Activated T-cell treated with anti-CD3 and anti-CD28 coated beads, Interleukin-2, amount 50 U/mL, for 24 hours (primary cell): ENCODE measurements around the gene WRNIP1.
"Not testable (repeated sequence)": the region's sequence is repeated elsewhere in the genome, so short reads cannot be mapped to it uniquely, and the experiment has no call there.

ENCODE experiments used
- DNase-seq: peaks from one replicate; pipeline ENCODE4 v3.0.0-alpha.2; 2020
- H3K27ac Mint-ChIP-seq: 2 replicates; pipeline ENCODE4 v1.8.0; 2020; ENCODE audit warnings: mild to moderate bottlenecking, mixed read lengths
- H3K27me3 Mint-ChIP-seq: 2 replicates; pipeline ENCODE4 v1.8.0; 2020; ENCODE audit warnings: mixed read lengths
- H3K36me3 Mint-ChIP-seq: 2 replicates; pipeline ENCODE4 v1.8.0; 2020; ENCODE audit warnings: low read depth, mixed read lengths
- H3K4me1 Mint-ChIP-seq: 2 replicates; pipeline ENCODE4 v1.8.0; 2020; ENCODE audit warnings: low read depth, mixed read lengths
- H3K4me3 Mint-ChIP-seq: 2 replicates; pipeline ENCODE4 v1.8.0; 2020; ENCODE audit warnings: mild to moderate bottlenecking, moderate library complexity, mixed read lengths
- H3K9me3 Mint-ChIP-seq: 2 replicates; pipeline ENCODE4 v1.8.0; 2020; ENCODE audit warnings: mixed read lengths

The WRNIP1 gene

DNA sequence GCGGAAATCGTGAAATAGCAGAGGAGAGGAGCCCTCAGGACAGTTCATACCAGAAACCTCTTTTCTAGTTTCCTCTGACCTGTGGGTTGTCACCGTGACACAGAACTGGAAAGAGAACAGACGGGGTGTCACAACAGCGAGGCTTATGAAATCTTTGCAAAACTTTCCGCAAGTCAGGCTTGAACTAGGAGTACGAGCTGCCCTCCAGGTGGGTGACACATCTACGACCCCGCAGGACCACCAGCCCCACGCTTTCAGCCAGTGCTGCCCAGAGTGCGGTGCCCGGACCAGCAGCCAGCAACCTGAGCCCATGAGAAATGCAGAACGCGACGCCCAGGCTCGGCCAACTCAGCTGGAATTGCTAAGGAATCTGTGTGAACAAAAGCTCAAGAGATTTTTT lies 30.8 kb downstream of the WRNIP1 start:
- Mint-ChIP-seq H3K4me3 (no peak overlapping the region), H3K9me3 (no peaks in the 10 kb centered on the region), H3K36me3 (peaks cover 12% of the 10 kb centered on the region), H3K27me3 (no peaks in the 10 kb centered on the region), H3K4me1 (peaks cover 69% of the 10 kb centered on the region), H3K27ac (no peak overlapping the region)
- no peak for DNase-seq

DNA sequence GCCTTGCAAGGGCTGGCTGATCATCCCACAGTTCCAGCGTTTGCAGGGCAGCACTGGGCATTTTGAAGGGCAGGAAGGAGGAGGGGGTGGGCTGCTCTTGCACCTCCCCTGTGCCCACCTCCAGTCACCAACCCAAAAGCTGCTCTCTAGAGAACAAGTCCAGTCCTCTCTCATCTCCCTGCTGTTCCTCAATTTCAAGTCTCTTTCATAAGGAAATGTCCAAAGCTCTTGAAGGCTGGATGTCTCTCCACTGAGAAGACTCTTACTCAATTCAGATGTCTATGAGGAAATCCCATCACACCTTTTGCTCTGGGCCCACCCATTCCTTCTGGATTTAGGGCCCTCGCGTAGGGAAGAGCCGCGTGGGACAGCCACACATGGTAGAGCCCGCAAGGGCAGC lies 31.7 kb downstream of the WRNIP1 start:
- no peak for DNase-seq
- H3K4me1 Mint-ChIP-seq, result peaks cover 63% of the 10 kb centered on the region
- no peaks in the 10 kb centered on the region for H3K9me3 Mint-ChIP-seq
- H3K4me3 Mint-ChIP-seq, result no peak overlapping the region
- H3K36me3 Mint-ChIP-seq, result peaks cover 12% of the 10 kb centered on the region
- no peak overlapping the region for H3K27ac Mint-ChIP-seq
- no peaks in the 10 kb centered on the region for H3K27me3 Mint-ChIP-seq

DNA sequence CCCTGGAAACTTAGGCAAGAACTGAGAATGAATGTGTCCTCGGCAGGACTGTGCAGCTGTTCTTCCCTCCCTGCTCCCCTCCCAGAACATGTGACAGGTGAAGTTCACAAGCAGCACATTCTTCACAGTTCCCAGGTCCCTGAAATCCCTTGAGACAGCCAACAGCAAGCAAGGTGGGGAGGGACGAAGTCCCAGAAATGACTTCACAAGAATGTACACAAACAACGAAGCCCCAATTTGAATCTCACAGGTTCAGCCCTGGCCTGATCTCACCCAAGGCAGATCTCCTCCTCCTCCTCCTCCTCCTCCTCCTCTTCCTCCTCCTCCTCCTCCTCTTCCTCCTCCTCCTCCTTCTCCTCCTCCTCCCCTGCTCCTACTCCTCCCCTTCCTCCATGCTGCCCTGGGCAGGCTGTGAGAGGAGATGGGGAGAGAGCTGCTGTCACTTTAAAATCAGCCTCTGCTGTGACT lies 32.4 kb downstream of the WRNIP1 start:
- Mint-ChIP-seq H3K27ac (no peak overlapping the region), H3K9me3 (no peaks in the 10 kb centered on the region), H3K36me3 (peaks cover 9% of the 10 kb centered on the region), H3K27me3 (no peaks in the 10 kb centered on the region), H3K4me3 (no peak overlapping the region), H3K4me1 (peaks cover 58% of the 10 kb centered on the region)
- no peak for DNase-seq

DNA sequence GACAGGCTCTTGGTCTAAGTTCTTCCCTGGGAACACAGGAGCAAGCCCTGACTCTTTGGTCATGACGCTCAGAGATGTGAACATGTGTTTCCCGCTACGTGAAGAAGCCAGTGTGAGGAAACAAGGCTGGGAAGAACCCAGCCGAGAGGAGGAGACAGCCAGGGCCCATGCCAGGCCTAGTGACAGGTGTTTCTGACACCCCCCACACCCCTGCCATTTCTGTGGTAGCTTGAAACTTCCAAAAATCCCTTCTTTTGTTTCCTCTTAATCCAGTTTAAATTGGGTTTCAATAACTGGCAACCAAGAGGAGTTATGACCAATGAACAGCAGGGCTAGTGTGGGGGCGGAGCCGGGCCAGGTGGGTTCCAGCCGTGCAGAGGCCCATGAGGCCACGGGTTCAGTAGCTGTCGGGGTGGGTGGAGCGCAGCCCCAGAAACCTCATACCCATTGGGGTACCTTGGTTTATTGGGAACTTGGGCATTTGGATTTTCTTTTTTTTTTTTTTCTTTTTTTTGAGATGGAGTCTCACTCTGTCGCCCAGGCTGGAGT lies 33.5 kb downstream of the WRNIP1 start:
- no peak overlapping the region for H3K4me3 Mint-ChIP-seq
- H3K9me3 Mint-ChIP-seq, result no peaks in the 10 kb centered on the region
- H3K36me3 Mint-ChIP-seq, result peaks cover 9% of the 10 kb centered on the region
- no peaks in the 10 kb centered on the region for H3K27me3 Mint-ChIP-seq
- H3K27ac Mint-ChIP-seq, result no peak overlapping the region
- peaks cover 47% of the 10 kb centered on the region for H3K4me1 Mint-ChIP-seq
- no peak for DNase-seq

DNA sequence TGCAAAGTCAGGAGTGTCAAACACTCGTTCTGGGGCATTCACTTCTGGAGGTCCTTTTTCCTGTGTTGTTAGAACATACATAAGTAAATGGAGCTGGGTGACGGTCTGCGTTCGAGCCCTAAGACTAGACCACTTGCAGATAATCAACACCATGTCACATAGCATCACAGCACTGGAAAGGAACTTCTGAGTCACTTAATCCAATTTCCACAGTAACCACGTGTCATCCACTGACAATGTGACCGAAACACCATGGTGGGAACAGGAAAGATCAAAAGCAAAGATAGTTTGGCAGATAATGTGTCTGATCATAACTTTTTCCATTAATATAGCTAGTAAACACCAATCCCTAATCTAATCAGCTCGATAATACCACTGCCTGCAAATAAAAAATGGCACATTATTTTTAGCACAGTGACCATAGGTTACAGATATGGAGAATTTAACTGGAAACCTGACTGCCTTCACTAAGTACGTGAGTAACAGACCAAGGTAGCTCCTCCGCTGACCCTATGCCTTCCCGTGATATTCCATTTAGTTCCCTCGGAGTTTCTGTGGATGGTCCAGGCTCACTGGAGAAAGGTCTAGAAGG lies 34.8 kb downstream of the WRNIP1 start:
- no peak for DNase-seq
- Mint-ChIP-seq H3K36me3 (peaks cover 9% of the 10 kb centered on the region), H3K4me1 (peaks cover 39% of the 10 kb centered on the region), H3K4me3 (no peak overlapping the region), H3K9me3 (no peaks in the 10 kb centered on the region), H3K27me3 (no peaks in the 10 kb centered on the region), H3K27ac (peak overlapping the region; percentile 51)

DNA sequence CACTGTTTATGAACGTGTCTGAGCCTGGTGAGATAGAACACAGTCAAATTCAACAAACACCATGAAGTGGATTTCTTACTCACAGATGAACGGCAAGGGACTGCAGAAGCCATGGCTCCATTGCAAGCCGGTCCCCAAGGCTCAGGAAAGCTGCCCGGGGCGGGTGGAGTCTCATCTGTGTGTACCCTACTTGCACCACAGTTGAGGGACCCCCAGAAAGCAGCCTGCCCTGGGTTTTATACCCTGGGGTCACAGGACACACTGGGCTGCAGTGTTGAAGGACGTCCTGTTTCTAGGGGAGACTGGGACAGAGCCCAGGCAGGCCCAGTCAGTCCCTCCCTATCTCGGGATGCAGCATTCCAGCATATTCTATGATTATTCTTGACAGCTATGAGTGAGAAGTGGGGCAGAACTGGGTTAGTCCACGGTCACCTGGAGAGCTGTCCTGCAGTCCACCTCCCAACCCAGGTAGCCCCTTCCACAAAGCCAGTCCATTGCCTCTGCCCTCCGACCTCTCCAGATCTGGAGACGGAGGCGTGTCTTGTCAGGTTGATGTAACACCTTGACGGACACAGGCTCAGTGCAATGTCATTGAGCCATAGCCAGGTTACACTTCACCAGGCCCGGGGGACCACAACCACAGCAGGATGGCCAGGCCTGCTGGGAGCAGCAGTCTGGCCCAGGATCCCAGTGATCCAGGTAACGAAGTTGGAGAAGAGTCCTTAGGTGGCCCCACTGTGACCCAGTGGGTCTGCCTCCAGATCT lies 35.5 kb downstream of the WRNIP1 start:
- no peak for DNase-seq
- Mint-ChIP-seq H3K27me3 (no peaks in the 10 kb centered on the region), H3K4me1 (peaks cover 32% of the 10 kb centered on the region), H3K27ac (peak overlapping the region; percentile 40), H3K36me3 (peaks cover 5% of the 10 kb centered on the region), H3K9me3 (no peaks in the 10 kb centered on the region), H3K4me3 (no peak overlapping the region)

DNA sequence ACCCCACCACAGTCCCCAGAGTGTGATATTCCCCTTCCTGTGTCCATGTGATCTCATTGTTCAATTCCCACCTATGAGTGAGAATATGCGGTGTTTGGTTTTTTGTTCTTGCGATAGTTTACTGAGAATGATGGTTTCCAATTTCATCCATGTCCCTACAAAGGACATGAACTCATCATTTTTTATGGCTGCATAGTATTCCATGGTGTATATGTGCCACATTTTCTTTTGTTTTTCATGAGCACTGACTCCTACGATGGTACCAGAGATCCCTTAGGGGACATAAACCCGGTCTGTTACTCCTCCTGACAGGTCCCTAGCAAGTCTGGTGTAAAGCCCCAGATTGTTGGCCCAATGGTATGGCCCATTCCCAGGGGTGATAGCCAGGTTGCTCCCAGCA lies 36.5 kb downstream of the WRNIP1 start:
- H3K9me3 Mint-ChIP-seq, H3K36me3 Mint-ChIP-seq, DNase-seq, H3K4me3 Mint-ChIP-seq, H3K27me3 Mint-ChIP-seq, H3K27ac Mint-ChIP-seq: not testable (repeated sequence)
- H3K4me1 Mint-ChIP-seq, result peaks cover 26% of the 10 kb centered on the region

DNA sequence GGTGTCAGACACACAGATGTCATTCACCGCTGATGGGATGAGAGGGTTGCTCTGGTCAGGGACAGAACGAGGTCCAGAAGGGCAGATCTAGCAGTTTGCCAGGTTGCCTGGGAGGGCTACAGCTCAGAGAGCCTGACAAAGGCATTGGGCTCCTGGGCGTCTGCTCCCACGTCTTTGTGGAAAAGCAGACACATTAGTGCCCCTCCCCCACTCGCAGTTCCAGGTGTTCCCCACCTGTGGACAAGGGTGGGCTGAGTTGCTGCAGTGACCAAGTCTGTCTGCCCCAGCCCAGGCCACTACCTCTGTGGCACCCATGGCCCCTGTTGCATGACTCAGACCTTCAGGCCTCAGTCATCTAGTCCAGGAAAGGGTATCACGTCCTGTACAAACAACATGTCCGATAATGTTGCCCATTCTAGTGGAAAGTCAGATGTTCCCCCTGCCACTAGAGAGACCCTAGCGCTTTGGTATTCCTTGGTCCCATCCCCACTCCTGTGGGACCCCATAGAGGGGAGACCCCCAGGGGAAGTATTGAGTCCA lies 37.4 kb downstream of the WRNIP1 start:
- no peak overlapping the region for H3K4me3 Mint-ChIP-seq
- no peaks in the 10 kb centered on the region for H3K27me3 Mint-ChIP-seq
- peaks cover 1% of the 10 kb centered on the region for H3K36me3 Mint-ChIP-seq
- no peaks in the 10 kb centered on the region for H3K9me3 Mint-ChIP-seq
- no peak overlapping the region for H3K27ac Mint-ChIP-seq
- no peak for DNase-seq
- peaks cover 17% of the 10 kb centered on the region for H3K4me1 Mint-ChIP-seq

DNA sequence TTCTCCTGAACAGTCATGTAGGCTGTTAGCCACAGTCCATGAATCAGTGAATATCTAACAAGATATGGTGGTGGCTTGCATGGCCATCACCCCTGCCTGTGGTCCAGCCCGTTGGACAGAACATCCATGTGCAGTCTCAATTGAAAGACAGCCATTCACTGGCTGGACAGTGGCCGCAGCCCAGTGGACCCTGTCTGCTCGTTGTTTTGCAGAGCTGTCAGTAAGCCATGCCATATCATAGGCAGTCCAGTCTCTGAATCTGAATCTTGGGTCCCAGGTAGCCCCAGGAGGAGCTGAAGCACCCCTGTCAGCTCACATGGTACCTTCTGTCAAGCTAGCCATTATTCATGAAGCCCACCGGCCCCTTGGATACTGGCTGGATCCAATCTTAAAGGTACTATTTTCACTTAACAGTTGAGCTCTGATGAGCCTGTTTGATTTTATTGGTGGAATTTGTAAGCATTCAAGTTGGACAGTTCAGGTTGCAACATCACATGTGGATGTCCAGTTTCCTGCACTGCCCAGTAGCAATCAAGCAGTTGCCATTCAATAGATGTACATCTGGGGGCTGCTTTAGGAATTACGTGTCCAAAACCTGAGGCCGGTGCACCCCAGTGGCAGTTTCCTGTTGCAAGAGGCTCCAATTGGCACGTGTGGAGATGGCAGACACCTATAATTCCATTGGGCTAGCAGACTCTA lies 38.7 kb downstream of the WRNIP1 start:
- Mint-ChIP-seq H3K27ac (no peak overlapping the region), H3K36me3 (peaks cover 1% of the 10 kb centered on the region), H3K4me1 (peaks cover 14% of the 10 kb centered on the region), H3K27me3 (no peaks in the 10 kb centered on the region), H3K4me3 (no peak overlapping the region), H3K9me3 (no peaks in the 10 kb centered on the region)
- no peak for DNase-seq

DNA sequence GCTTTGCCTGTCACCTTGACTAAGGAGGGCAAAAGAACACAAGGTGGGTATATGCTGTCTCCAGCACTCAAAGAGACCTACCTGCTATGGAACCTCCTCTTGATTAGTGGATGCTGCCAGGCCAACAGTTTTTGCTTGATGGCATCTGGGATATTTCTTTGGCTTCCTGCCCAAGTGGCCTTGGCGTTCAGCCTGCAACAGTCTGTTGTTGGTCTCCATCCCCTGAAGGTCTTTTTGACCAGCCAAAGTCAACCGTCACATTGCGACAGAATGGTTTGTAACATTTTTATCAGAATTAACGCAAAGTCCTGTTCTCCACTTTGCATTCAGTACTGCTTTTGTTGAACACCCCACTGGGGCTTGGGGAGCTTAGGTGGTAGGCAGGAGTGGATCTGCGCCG lies 39.3 kb downstream of the WRNIP1 start:
- H3K9me3 Mint-ChIP-seq, result no peaks in the 10 kb centered on the region
- no peak for DNase-seq
- no peak overlapping the region for H3K27ac Mint-ChIP-seq
- peaks cover 1% of the 10 kb centered on the region for H3K36me3 Mint-ChIP-seq
- peaks cover 10% of the 10 kb centered on the region for H3K4me1 Mint-ChIP-seq
- no peaks in the 10 kb centered on the region for H3K27me3 Mint-ChIP-seq
- H3K4me3 Mint-ChIP-seq, result no peak overlapping the region

DNA sequence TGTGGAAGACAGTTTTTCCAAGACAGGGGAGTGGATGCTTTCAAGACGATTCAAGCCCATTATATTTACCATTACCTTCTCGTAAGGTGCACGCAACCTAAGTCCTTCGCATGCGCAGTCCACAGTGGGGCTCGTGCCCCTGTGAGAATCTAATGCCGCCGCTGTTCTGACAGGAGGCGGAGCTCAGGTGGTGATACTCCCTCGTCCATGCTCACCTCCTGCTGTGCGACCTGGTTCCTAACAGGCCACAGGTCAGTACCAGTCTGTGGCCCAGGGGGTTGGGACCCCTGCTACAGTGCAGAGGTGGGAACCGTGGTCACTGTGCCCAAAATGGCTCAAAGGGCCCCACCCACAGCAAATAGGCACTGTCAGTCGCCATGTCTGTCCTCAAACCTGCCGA lies 39.8 kb downstream of the WRNIP1 start:
- no peak overlapping the region for H3K27ac Mint-ChIP-seq
- H3K4me3 Mint-ChIP-seq, result no peak overlapping the region
- peaks cover 10% of the 10 kb centered on the region for H3K4me1 Mint-ChIP-seq
- no peak for DNase-seq
- H3K9me3 Mint-ChIP-seq, result no peaks in the 10 kb centered on the region
- no peaks in the 10 kb centered on the region for H3K27me3 Mint-ChIP-seq
- H3K36me3 Mint-ChIP-seq, result peaks cover 1% of the 10 kb centered on the region

DNA sequence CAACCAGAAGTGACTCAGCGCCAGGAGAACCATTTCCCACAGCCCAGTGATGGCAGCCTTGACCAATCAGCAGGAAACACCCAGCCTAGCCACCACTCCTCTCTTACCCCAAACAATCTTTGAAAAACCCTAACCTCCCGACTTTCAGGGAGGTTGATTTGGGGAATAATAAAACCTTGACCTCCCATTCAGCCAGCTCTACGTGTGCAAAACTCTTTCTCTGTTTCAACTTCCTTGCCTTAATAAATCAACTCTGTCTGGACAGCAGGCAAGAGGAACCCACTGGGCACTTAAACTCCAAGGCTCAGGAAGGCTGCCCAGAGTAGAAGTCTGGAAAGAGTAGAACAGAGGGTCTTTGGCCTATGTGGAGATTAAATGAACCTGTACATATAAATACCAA lies 41.5 kb downstream of the WRNIP1 start:
- no peak overlapping the region for H3K27ac Mint-ChIP-seq

DNA sequence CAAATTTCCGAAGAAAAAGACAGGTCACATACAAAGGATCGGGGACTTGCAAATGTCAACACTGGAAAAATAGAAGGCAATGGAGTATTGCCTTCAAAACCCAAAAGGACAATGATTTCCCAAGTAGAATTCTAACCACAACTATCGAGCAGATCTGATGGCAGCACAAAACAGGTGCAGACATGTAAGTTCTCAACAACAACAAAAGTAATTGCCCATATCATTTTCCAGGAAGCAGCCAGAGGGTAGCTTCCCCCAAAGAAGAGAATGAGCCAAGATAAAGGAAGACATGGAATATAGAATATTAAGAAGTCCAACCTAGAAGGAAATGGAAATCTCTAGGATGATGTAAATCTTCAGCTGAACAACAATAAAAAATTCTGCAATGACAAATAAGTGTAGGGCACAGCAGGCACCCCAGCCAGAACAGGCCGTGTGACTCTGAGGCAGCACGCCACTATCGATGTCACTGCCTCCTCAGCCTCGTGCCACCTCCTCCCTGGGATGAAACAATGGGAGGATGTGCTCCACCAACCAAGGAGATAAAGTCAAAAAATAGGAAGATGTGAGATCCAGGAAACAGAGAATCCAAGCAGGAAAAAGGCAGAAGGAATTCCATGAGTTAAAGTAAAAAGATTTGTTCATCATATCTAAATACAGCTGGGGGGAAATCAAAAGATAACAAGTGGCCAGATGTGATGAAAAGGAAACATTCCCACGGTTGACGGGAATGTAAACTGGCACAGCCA lies 42.3 kb downstream of the WRNIP1 start:
- Mint-ChIP-seq H3K27me3 (no peaks in the 10 kb centered on the region), H3K4me3 (no peak overlapping the region), H3K4me1 (peaks cover 13% of the 10 kb centered on the region), H3K9me3 (peaks cover 2% of the 10 kb centered on the region), H3K27ac (no peak overlapping the region), H3K36me3 (no peaks in the 10 kb centered on the region)
- no peak for DNase-seq

More for the DNA sequence above, 41.5 kb downstream of the WRNIP1 start:
- Mint-ChIP-seq H3K4me1 (peaks cover 13% of the 10 kb centered on the region), H3K9me3 (no peaks in the 10 kb centered on the region), H3K36me3 (no peaks in the 10 kb centered on the region), H3K27me3 (no peaks in the 10 kb centered on the region), H3K4me3 (no peak overlapping the region)
- no peak for DNase-seq

DNA sequence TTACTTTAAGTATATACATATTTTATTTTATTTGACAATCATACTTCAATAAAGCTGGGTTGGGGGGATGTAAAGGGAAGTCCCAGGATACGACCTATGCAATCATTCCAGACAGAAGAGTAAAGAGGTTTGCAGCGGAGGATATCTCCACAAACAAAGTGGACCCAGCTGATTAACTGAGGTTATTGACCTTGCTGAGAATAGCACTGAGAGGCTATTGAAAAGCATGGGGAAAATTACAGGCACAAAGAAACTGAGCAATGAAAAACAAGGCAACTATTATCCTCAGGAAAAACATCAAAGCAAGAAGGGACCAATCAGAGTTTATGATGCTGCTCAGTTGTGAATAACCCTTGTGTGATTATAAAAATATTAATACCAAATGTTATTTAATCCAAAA lies 43.8 kb downstream of the WRNIP1 start:
- no peaks in the 10 kb centered on the region for H3K36me3 Mint-ChIP-seq
- no peak overlapping the region for H3K27ac Mint-ChIP-seq
- H3K27me3 Mint-ChIP-seq, result no peaks in the 10 kb centered on the region
- DNase-seq, result no peak
- H3K4me1 Mint-ChIP-seq, result peaks cover 13% of the 10 kb centered on the region
- no peak overlapping the region for H3K4me3 Mint-ChIP-seq
- peaks cover 2% of the 10 kb centered on the region for H3K9me3 Mint-ChIP-seq
